Measurements from ENCODE around the gene MEIS2.

MEIS2 gene

DNA sequence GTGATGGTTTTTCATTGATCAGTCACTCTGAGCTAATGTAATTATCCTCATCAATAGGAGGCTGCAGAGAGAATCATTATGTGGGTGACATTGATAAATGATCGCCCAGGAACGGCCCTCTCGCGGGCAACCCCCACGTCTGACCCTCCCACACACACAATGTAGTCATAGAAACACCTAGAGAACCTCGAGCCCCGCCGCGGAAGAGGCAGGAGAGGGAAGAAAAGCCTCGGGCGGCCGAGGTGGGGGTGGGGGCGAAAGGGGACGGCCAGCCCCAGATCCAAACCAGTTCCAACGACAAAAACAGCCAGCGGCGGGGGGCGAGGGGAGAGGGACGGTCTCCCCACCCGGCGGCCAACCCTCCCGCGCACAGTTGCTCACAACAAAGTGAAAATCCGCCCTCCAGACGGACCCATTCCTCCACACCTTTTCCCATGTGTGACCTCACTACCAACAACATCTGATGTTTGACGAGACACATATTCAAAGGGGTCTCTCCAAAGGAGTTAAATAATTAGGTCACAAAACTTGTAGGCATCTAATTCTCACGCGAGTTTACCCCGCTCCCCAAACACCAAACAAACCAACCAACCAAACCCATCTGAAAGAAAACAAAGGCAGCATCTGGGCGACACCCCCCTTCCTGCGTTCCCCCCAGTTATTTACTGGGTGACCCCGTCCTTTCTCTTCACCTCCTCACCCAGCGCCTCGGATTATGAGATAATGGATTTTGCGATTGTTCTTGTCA is 213.0 kb downstream of the MEIS2 start:
- DNase-seq, result no peak

DNA sequence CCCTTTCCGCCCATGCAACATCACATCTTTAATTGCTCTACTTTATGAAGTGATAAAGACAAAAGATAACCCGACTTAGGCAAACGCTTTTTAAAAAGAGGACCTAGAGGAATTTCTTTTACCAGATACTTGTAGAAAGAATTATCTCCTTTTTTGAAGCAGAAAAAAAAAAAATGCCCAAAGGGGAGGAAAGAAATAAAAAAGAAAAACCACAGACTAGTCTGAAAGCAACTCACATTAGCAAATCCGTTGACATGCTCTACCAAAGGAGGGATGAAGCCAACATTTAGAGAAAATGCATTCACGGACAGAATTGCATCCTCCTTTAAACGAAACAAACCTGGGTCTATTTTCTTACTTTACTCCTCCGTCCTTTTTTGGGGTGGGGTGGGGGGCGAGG is 213.6 kb downstream of the MEIS2 start:
- no peak for DNase-seq

DNA sequence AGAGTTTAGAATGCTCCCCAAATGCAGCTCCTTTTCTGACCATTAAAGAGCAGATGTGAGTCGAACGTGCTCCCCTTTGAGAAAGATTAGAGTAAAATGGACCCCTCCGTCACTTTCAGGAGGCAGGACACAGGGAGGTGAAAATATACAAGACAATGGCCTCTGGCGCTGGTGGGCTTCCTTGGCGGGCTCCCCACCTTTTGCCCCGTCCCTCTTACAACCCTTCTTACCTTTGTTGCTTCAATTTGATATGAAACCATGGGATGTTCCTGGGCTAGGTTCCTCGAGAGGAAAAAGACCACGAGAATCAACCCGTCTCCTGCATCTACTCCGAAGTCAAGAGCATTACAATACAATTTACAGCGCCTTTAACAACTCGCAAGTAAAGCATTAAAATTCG is 214.2 kb downstream of the MEIS2 start:
- no peak for DNase-seq

GRCh38 chr15:36885771-36886170 is 214.6 kb downstream of the MEIS2 start:
- DNase-seq, result no peak

DNA sequence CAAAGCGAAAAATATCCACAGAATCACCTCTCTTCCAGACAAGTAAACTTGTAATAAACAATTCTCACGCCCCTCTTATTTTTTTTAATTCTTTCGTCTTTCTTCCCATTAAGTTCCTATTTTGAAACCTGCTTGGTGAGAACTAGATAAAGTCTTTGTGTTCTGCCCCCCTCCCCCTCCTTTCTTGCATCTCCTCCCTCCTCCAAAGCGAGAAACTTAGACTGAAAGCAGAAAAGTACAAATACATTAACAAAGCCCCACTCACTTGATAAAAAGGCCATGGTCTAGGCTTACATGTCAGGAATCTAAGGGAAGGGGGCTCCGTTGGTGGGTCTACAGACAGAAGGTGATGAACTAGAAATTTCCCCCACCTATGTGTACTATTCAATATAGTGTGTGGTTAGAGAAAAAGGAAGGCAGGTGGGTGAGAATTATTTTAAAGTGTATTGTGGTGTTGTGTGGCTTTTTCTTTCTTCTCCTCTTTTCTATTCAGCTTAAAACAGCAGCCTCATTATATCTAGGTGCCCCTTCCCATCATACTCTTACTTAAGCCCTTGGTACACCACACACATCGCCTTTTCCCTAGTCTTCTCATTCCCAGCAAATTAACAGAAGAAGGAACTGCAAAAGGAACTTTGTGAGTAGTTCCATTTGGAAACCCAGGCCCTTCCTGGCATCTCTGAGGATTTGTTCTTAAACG is 215.3 kb downstream of the MEIS2 start:
- DNase-seq, result no peak

GRCh38 chr15:36884518-36884875 is 215.9 kb downstream of the MEIS2 start:
- DNase-seq, result no peak

GRCh38 chr15:36883713-36884517 is 216.4 kb downstream of the MEIS2 start:
- DNase-seq, result peak; percentile 22

GRCh38 chr15:36882487-36883131 is 217.7 kb downstream of the MEIS2 start:
- DNase-seq, result no peak

GRCh38 chr15:36882056-36882455 is 218.3 kb downstream of the MEIS2 start:
- no peak for DNase-seq

GRCh38 chr15:36881516-36881915 is 218.8 kb downstream of the MEIS2 start:
- DNase-seq, result no peak

- DNase-seq, result no peak
Observed at GRCh38 chr15:36880913-36881460, 219.4 kb downstream of the MEIS2 start.

GRCh38 chr15:36880224-36880912 is 220.0 kb downstream of the MEIS2 start:
- no peak for DNase-seq

- no peak for DNase-seq
Observed at GRCh38 chr15:36879568-36880222, 220.7 kb downstream of the MEIS2 start.

- DNase-seq, result no peak
Observed at GRCh38 chr15:36878684-36879262, 221.6 kb downstream of the MEIS2 start.

- DNase-seq, result no peak
Observed at GRCh38 chr15:36877796-36878683, 222.3 kb downstream of the MEIS2 start.

DNA sequence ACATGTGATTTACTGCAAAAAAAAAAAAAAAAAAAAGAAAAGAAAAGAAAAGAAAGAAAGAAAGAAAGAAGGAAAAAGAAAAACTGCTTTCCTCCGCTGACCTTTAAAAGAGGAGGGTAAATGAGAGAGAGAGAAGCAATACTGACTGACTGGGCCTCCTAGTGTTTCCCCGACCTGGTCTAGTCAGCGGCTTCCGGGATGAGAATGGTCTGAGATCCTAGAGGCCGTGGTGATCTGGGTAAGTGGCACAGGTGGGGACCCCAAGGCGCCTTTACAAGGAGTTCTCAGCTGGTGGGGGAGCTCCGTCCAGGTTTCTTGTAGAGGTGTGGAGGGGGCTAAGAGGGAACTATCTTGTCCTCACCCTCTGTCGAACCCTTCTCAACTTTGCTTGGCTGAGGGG is 223.1 kb downstream of the MEIS2 start:
- DNase-seq, result no peak

DNA sequence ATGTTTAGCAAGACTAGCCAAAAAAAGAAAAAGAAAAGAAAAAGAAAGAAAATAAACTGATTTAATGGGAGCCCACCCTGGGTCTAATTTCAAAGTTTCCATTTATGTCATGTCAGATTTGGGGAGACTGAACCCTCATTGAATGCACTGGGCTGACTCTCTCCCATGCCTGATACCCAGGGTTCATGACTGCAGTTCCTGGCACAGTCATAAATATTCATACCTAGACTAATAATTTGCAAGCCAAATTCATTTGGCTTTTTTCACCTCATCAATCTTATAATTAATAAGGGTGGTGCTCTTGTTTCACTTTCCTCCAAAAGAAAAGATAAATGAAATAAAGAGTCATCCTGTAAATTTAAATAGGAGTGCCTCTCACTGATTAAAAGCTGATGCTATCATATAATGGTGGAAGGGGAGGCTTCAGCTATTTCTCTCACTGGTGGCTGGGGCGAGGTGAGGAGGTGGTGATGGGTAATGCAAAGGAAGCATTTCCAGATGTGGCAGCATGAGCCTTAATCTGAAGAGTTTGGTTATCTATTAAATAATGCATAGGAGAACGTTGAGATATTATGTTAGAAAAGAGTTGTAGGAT is 224.5 kb downstream of the MEIS2 start:
- DNase-seq, result no peak

DNA sequence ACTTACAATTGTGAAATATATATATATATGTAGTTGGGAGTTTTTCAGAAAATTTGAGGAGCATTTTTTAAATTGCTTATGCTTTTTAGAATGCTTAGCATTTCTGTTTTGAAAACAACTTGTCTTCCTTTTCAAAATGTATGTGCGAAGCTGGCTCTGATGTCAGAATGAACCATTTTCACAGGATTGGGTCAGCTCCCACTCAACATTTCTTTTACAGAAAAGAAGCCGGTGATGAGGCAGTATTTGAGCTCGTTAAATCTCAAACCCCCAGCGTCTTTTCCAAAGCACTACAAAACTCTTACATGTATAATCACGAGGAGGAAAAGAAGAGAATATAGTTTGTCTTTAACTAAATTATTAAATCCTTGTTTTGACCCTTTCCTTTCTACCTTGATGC is 225.4 kb downstream of the MEIS2 start:
- no peak for DNase-seq

DNA sequence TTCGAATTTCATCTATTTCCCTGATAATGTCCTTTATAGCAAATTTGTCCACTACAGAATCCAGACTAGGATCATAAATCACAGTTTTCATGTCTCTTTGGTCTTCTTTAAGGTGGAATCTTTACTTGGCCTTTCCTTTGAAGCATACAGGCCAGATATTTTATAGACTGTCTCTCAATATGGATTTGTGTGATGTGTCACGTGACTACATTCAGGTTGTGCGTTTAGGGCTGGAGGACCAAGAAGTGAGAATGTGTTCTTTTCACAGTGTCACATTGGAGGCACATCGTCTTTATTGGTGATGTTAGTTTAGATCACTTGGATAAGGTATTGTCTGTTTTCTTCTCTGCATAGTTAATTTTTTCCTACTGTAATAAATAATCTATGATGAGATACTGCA is 232.9 kb downstream of the MEIS2 start:
- DNase-seq, result no peak

DNA sequence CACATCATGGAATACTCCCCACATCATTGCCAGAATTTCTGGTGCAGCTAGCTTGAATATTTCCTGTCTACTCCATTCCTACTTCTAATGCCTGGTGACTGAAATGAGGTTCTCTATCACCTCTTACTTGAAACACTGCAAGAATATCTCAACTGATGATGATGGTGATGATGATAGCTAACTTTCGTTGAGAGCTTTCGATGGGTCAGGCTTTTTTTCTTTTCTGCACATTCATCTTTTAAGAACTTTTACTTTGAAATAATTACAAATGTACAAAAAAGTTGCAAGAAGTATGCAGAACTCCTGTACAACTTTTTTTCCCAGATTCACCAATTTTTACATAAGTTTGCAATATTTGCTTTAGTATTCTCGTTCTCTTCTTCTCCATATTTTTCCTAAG is 233.5 kb downstream of the MEIS2 start:
- no peak for DNase-seq

Measured in activated T-cell treated with anti-CD3 and anti-CD28 coated beads for 4 hours (primary cell).